Neural crest cell (in vitro differentiated cells): ENCODE measurements around the gene KIAA2012. TPM values are rescaled to one million over a fixed set of nuclear protein-coding genes. Genes with fewer than 3 reads are reported as not detected.
A peak's percentile ranks its signal among the peaks of the same experiment; 100 is the strongest.

Experiments used
- DNase-seq: peaks from one replicate; pipeline ENCODE4 v3.0.0; 2021; ENCODE audit warnings: low read depth, mixed read lengths, low spot score
- H3K27ac Mint-ChIP-seq: one replicate; pipeline ENCODE4 v1.8.0; 2021; ENCODE audit warnings: mild to moderate bottlenecking, mixed read lengths; ENCODE audit not compliant: unreplicated experiment
- H3K27me3 Mint-ChIP-seq: 2 replicates; pipeline ENCODE4 v1.8.0; 2021; ENCODE audit warnings: low read depth, mild to moderate bottlenecking, mixed read lengths
- H3K36me3 Mint-ChIP-seq: 2 replicates; pipeline ENCODE4 v1.8.0; 2021; ENCODE audit warnings: low read depth, mild to moderate bottlenecking, mixed read lengths
- H3K4me1 Mint-ChIP-seq: 2 replicates; pipeline ENCODE4 v1.8.0; 2021; ENCODE audit warnings: mixed read lengths
- H3K4me3 Mint-ChIP-seq: one replicate; pipeline ENCODE4 v1.8.0; 2021; ENCODE audit warnings: mild to moderate bottlenecking, mixed read lengths
- H3K9me3 Mint-ChIP-seq: 2 replicates; pipeline ENCODE4 v1.8.0; 2021; ENCODE audit warnings: mixed read lengths
- total RNA-seq: library from RNA; stranded (reverse); gene quantifications from 2 replicates; pipeline ENCODE4 v1.2.1, GENCODE V29; 2021
- TF ChIP-seq, protein P1 (sequence below): fragments of 200-600 bp; sonication (generic); conservative IDR thresholded peaks from 2 replicates; pipeline ENCODE4 v1.5.0; 2021; ENCODE audit warnings: antibody characterized with exemption, mild to moderate bottlenecking

Gene KIAA2012
- total RNA-seq, 1 donor from 2014 or later, result 0.07 TPM

DNA sequence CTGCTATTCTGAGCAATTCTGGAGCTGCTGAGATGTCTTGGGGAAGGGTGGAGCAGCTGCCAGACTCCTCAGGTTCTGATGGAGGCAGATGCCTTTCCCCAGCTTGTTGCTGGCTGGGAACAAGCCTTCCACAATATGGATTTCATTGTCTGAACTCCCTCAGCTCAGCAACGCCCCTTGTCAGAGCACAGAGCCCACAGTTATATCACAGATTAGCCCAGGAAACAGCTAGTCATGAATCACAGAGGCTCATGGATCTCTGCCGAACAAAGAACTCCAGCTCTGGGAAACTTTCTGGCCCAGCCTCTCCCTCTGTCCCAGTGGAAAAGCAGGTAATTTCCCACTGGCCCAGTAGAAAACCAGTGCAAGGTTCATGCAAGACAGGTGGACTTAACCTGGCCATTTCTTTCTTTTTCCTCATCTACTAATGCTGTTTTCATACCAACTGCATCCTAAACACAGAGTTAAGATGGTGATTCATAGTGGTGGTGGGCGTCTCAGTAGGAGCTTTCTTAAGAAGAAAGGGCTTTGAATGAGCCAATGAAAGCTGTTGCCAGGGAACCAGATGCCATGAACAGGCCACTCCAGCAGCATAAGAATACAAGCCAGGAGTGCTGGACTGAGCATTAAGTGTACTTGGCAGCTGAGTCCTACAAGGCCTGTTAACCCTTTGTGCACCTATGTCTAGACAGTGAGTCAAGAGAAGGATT, 8.7 kb upstream of the KIAA2012 start:
- Mint-ChIP-seq H3K4me1 (peaks cover 46% of the 10 kb centered on the region), H3K27ac (peak overlapping the region; percentile 100), H3K36me3 (no peaks in the 10 kb centered on the region), H3K27me3 (no peaks in the 10 kb centered on the region), H3K9me3 (no peaks in the 10 kb centered on the region), H3K4me3 (peak overlapping the region; percentile 80)
- TF ChIP-seq, protein P1, sequence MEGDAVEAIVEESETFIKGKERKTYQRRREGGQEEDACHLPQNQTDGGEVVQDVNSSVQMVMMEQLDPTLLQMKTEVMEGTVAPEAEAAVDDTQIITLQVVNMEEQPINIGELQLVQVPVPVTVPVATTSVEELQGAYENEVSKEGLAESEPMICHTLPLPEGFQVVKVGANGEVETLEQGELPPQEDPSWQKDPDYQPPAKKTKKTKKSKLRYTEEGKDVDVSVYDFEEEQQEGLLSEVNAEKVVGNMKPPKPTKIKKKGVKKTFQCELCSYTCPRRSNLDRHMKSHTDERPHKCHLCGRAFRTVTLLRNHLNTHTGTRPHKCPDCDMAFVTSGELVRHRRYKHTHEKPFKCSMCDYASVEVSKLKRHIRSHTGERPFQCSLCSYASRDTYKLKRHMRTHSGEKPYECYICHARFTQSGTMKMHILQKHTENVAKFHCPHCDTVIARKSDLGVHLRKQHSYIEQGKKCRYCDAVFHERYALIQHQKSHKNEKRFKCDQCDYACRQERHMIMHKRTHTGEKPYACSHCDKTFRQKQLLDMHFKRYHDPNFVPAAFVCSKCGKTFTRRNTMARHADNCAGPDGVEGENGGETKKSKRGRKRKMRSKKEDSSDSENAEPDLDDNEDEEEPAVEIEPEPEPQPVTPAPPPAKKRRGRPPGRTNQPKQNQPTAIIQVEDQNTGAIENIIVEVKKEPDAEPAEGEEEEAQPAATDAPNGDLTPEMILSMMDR, result no peak
- DNase-seq, result peak; percentile 36

DNA sequence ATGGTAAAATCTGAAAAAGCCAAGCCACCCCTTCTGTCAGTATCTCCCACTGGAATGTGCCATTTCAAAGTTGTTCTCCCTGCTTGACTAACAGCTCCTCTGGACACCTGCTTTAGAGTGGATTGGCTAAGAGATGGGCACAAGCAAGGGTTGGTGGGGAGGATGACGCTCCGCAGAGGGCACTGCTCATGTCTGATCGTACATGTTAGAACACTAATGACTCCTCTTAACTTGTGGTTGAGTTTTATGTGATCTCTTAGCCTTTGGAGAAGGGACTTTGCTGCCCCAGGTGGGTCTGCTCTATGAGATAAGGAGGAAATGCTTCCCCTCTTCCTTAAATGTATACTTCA, 8.2 kb upstream of the KIAA2012 start:
- DNase-seq, result no peak
- Mint-ChIP-seq H3K4me1 (peaks cover 46% of the 10 kb centered on the region), H3K27ac (peak overlapping the region; percentile 100), H3K27me3 (no peaks in the 10 kb centered on the region), H3K9me3 (no peaks in the 10 kb centered on the region), H3K36me3 (no peaks in the 10 kb centered on the region), H3K4me3 (peak overlapping the region; percentile 80)
- TF ChIP-seq, protein P1, result no peak

DNA sequence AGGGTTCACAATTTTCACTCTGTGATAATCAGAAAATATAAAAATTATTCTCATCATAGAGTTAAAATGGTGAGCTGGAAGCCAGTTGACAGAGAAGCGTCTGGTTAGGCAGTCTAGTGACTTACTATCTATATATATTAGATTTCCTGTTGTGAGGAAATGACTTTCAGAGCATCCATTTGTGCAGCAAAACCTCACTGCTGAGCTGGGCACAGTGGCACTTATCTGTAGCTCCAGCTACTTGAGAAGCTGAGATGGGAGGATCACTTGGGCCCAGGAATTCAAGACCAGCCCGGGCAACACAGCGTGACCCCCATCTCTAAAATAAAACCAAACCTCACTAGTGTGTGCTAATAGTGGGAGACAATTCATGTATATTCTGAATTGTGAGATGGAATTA, 7.2 kb upstream of the KIAA2012 start:
- no peak overlapping the region for H3K27ac Mint-ChIP-seq
- H3K9me3 Mint-ChIP-seq, result no peaks in the 10 kb centered on the region
- TF ChIP-seq, protein P1, result no peak
- H3K4me3 Mint-ChIP-seq, result no peak overlapping the region
- peaks cover 46% of the 10 kb centered on the region for H3K4me1 Mint-ChIP-seq
- no peaks in the 10 kb centered on the region for H3K36me3 Mint-ChIP-seq
- no peaks in the 10 kb centered on the region for H3K27me3 Mint-ChIP-seq
- no peak for DNase-seq

DNA sequence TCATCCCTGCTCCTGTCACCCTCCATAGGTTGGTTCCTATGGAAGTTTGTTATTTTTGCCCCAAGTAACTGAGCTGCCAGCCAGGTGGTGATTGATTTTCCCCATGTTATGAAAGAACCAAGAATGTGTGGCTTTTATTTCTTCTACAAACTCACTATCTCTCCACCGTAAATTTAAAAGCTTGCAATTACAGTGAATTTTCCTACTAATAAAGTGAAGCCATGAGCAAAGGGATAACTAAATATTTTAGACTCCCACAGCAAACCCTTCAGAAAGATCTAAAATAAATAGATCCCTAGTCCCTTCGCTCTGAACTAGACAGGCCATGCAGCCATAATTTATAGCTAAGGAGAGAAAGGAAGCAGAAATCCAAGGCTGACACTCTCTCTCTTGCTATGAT, 6.2 kb upstream of the KIAA2012 start:
- no peaks in the 10 kb centered on the region for H3K36me3 Mint-ChIP-seq
- DNase-seq, result no peak
- TF ChIP-seq, protein P1, result no peak
- no peaks in the 10 kb centered on the region for H3K27me3 Mint-ChIP-seq
- no peak overlapping the region for H3K27ac Mint-ChIP-seq
- H3K4me3 Mint-ChIP-seq, result no peak overlapping the region
- H3K4me1 Mint-ChIP-seq, result peaks cover 45% of the 10 kb centered on the region
- H3K9me3 Mint-ChIP-seq, result no peaks in the 10 kb centered on the region

DNA sequence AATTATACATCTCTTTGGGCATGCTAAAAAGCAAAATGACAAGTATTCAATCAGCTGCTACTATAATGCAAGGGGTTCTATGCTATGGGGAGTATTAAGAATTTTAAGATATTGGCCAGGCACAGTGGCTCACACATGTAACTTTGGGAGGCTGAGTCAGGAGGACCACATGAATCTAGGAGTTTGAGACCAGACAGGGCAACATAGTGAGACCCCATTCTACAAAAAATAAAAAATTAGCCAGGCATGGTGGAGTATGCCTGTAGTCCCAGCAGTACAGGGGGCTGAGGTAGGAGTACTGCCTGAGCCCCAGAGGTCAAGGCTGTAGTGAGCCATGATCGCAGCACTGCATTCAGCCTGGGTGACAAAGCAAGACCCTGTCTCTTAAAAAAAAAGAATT, 5.5 kb upstream of the KIAA2012 start:
- H3K27me3 Mint-ChIP-seq, result no peaks in the 10 kb centered on the region
- no peaks in the 10 kb centered on the region for H3K36me3 Mint-ChIP-seq
- peaks cover 49% of the 10 kb centered on the region for H3K4me1 Mint-ChIP-seq
- no peak overlapping the region for H3K27ac Mint-ChIP-seq
- no peak overlapping the region for H3K4me3 Mint-ChIP-seq
- TF ChIP-seq, protein P1, result no peak
- no peak for DNase-seq
- no peaks in the 10 kb centered on the region for H3K9me3 Mint-ChIP-seq
